Effector memory CD4-positive, alpha-beta T cell (primary cell): ENCODE measurements around the gene CCDC61.

Experiments
- DNase-seq, 3 donors: peaks; one replicate each; pipeline ENCODE4 v3.0.0-alpha.2; 2020
- H3K27ac ChIP-seq: 2 replicates; pipeline ENCODE4 v1.7.0; 2013; ENCODE audit warnings: mild to moderate bottlenecking, low read length, moderate library complexity; ENCODE audit not compliant: insufficient read depth, poor library complexity, severe bottlenecking
- H3K27me3 ChIP-seq: replicated peaks from 2 replicates; pipeline ENCODE4 v1.7.0; 2013; ENCODE audit warnings: mild to moderate bottlenecking, low read length; ENCODE audit not compliant: insufficient read depth, control insufficient read depth, poor library complexity, severe bottlenecking
- H3K36me3 ChIP-seq: 2 replicates; pipeline ENCODE4 v1.7.0; 2013; ENCODE audit warnings: mild to moderate bottlenecking, low read length, moderate library complexity; ENCODE audit not compliant: control insufficient read depth, insufficient read depth
- H3K4me1 ChIP-seq: 2 replicates; pipeline ENCODE4 v1.7.0; 2013; ENCODE audit warnings: low read length, mild to moderate bottlenecking; ENCODE audit not compliant: control insufficient read depth, insufficient read depth, poor library complexity, severe bottlenecking
- H3K4me3 ChIP-seq: 2 replicates; pipeline ENCODE4 v1.7.0; 2013; ENCODE audit warnings: low read length, low read depth, mild to moderate bottlenecking; ENCODE audit not compliant: insufficient read depth, poor library complexity, severe bottlenecking
- H3K9me3 ChIP-seq: 2 replicates; pipeline ENCODE4 v1.7.0; 2013; ENCODE audit warnings: mild to moderate bottlenecking, low read length, moderate library complexity; ENCODE audit not compliant: control insufficient read depth

The CCDC61 gene

GRCh38 chr19:46036744-46037128, 41.5 kb downstream of the CCDC61 start:
- Histone ChIP-seq H3K27ac (no peak overlapping the region), H3K4me3 (no peak overlapping the region), H3K36me3 (no peaks in the 10 kb centered on the region), H3K9me3 (no peaks in the 10 kb centered on the region), H3K27me3 (peaks cover 7% of the 10 kb centered on the region), H3K4me1 (no peaks in the 10 kb centered on the region)
- DNase-seq = no peak

GRCh38 chr19:46040125-46040524, 44.9 kb downstream of the CCDC61 start:
- H3K4me3 ChIP-seq = no peak overlapping the region
- no peak for DNase-seq
- peaks cover 7% of the 10 kb centered on the region for H3K27me3 ChIP-seq
- no peaks in the 10 kb centered on the region for H3K9me3 ChIP-seq
- no peak overlapping the region for H3K27ac ChIP-seq
- H3K36me3 ChIP-seq = no peaks in the 10 kb centered on the region
- no peaks in the 10 kb centered on the region for H3K4me1 ChIP-seq

- Histone ChIP-seq H3K4me1 (no peaks in the 10 kb centered on the region), H3K27me3 (peaks cover 7% of the 10 kb centered on the region), H3K27ac (no peak within 1 kb of the TSS), H3K4me3 (no peak within 1 kb of the TSS), H3K36me3 (no peaks in the 10 kb centered on the region), H3K9me3 (no peaks in the 10 kb centered on the region)
- DNase-seq = no peak
These were observed 45.8 kb downstream of the CCDC61 start, which contains the start of gene IGFL4 for GRCh38 chr19:46040952-46041500. Gene IGFL4 (minus strand): TSS chr19:46041002. CDS start chr19:46040962, 40 bp downstream.

GRCh38 chr19:46042252-46042883, 47.1 kb downstream of the CCDC61 start:
- Histone ChIP-seq H3K4me1 (no peaks in the 10 kb centered on the region), H3K9me3 (no peaks in the 10 kb centered on the region), H3K36me3 (no peaks in the 10 kb centered on the region), H3K4me3 (no peak overlapping the region), H3K27ac (no peak overlapping the region), H3K27me3 (peaks cover 3% of the 10 kb centered on the region)
- no peak for DNase-seq

- Histone ChIP-seq H3K27me3 (peaks cover 3% of the 10 kb centered on the region), H3K4me3 (no peak overlapping the region), H3K4me1 (no peaks in the 10 kb centered on the region), H3K36me3 (no peaks in the 10 kb centered on the region), H3K27ac (no peak overlapping the region), H3K9me3 (no peaks in the 10 kb centered on the region)
- no peak for DNase-seq
These were observed 48.3 kb downstream of the CCDC61 start for GRCh38 chr19:46043519-46043918.

- no peak overlapping the region for H3K27ac ChIP-seq
- H3K36me3 ChIP-seq = no peaks in the 10 kb centered on the region
- no peak overlapping the region for H3K4me3 ChIP-seq
- H3K4me1 ChIP-seq = no peaks in the 10 kb centered on the region
- no peaks in the 10 kb centered on the region for H3K9me3 ChIP-seq
- H3K27me3 ChIP-seq = no peaks in the 10 kb centered on the region
- no peak for DNase-seq
These were observed 54.3 kb downstream of the CCDC61 start for GRCh38 chr19:46049597-46049996.

GRCh38 chr19:46052896-46053295, 57.6 kb downstream of the CCDC61 start:
- no peaks in the 10 kb centered on the region for H3K4me1 ChIP-seq
- no peak overlapping the region for H3K27ac ChIP-seq
- no peak for DNase-seq
- H3K36me3 ChIP-seq = no peaks in the 10 kb centered on the region
- no peak overlapping the region for H3K4me3 ChIP-seq
- no peaks in the 10 kb centered on the region for H3K27me3 ChIP-seq
- no peaks in the 10 kb centered on the region for H3K9me3 ChIP-seq

GRCh38 chr19:46056536-46056935, 61.3 kb downstream of the CCDC61 start:
- H3K27me3 ChIP-seq = peaks cover 2% of the 10 kb centered on the region
- no peaks in the 10 kb centered on the region for H3K36me3 ChIP-seq
- no peak overlapping the region for H3K4me3 ChIP-seq
- H3K9me3 ChIP-seq = no peaks in the 10 kb centered on the region
- no peak for DNase-seq
- H3K4me1 ChIP-seq = no peaks in the 10 kb centered on the region
- no peak overlapping the region for H3K27ac ChIP-seq

GRCh38 chr19:46058778-46059177, 63.5 kb downstream of the CCDC61 start:
- H3K27me3 ChIP-seq = peaks cover 2% of the 10 kb centered on the region
- H3K27ac ChIP-seq = no peak overlapping the region
- H3K4me3 ChIP-seq = no peak overlapping the region
- DNase-seq = no peak
- H3K4me1 ChIP-seq = no peaks in the 10 kb centered on the region
- H3K36me3 ChIP-seq = no peaks in the 10 kb centered on the region
- H3K9me3 ChIP-seq = no peaks in the 10 kb centered on the region

- no peak for DNase-seq
- H3K4me3 ChIP-seq = no peak overlapping the region
- H3K27me3 ChIP-seq = peaks cover 2% of the 10 kb centered on the region
- no peaks in the 10 kb centered on the region for H3K4me1 ChIP-seq
- no peak overlapping the region for H3K27ac ChIP-seq
- H3K36me3 ChIP-seq = no peaks in the 10 kb centered on the region
- no peaks in the 10 kb centered on the region for H3K9me3 ChIP-seq
These were observed 64.7 kb downstream of the CCDC61 start for GRCh38 chr19:46060012-46060411.
